Fibroblast of lung (primary cell): Measurements from ENCODE around the gene CNTNAP5.

Source experiments
- CTCF ChIP-seq, 2 donors: IDR thresholded peaks in 1 of 2; conservative IDR thresholded peaks in 1 of 2; 1 replicate in 1 of 2; 2 replicates in 1 of 2; pipeline ENCODE4 v1.5.1; 2011 to 2012; ENCODE audit warnings: low read length in 2 of 2, control low read depth in 1 of 2, inconsistent platforms in 1 of 2, low read depth in 1 of 2, mild to moderate bottlenecking in 1 of 2
- EZH2 ChIP-seq: IDR thresholded peaks from 2 replicates; pipeline ENCODE4 v1.5.1; 2012; ENCODE audit warnings: low read length, control low read depth, mild to moderate bottlenecking; ENCODE audit errors: missing control alignments

GRCh38 chr2:124032799-124033198 lies 7.7 kb downstream of the CNTNAP5 start:
- TF ChIP-seq CTCF (conservative IDR thresholded peaks at IDR 0.05 in 1 of 2, IDR thresholded peaks at IDR 0.05 in 1 of 2; ENCODE audit: low read depth in 1 of 2, low read length in 2 of 2) (no peak), EZH2 (no peak)
